ENCODE results near the gene JPH2.

- TF ChIP-seq GATA3 (IDR thresholded peaks at IDR 0.05; ENCODE audit: low read depth, low read length) (no peak), GATA2 (IDR thresholded peaks at IDR 0.05; ENCODE audit: low read depth, low read length) (no peak)
Measured at GRCh38 chr20:44166008-44166407, 21.0 kb downstream of the JPH2 start.
